SH-SY5Y (cell line): Measurements from ENCODE around the gene CHKA.

Experiments
- GATA2 ChIP-seq: IDR thresholded peaks from 2 replicates; pipeline ENCODE4 v1.6.1; 2011; ENCODE audit warnings: mild to moderate bottlenecking, low read depth, low read length
- GATA3 ChIP-seq: IDR thresholded peaks from 2 replicates; pipeline ENCODE4 v1.6.1; 2011; ENCODE audit warnings: low read depth, mild to moderate bottlenecking, low read length, moderate library complexity

DNA sequence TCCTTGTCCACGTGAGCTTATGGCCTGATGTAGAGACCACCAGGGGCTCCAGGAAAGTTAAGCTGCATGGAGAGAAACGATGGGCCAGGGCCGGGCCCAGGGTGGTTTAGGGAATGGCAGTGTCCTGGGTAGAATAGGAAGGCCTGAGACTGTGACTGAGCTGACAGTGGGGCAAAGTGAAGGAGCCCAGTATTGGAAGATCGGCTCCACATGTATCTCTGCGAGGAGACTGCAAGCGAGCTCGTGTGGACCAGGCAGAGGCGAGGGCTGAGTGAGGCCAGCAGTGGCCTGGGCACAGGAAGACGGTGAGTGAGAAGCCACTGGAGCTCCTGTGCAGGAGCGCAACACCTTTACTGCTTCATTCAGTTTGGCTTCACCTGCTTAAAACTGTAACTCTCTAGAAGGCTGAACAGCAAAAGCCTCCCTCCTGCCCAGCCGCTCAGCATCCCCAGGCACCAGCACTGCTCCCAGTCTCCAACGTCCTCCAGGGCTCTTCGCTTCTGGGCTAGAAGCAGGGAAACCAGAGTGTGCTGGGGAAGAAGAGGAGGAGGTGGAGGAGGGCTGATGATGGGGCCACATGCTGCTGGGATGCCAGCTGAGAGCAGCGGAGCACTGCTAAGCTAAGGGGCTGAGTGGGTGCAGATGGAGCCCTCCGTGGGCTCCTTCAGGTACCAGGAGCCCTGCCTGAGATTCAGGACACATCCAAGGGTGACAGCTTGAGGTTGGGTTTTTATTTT is 68.9 kb downstream of the CHKA start:
- TF ChIP-seq GATA2 (no peak), GATA3 (no peak)
